Stimulated activated CD4-positive, alpha-beta T cell treated with anti-CD3 and anti-CD28 coated beads, Interleukin-15, amount 100 ng/mL, for 48 hours (primary cell): ENCODE measurements around the gene TNNI3.
"Not testable (repeated sequence)": the region's sequence is repeated elsewhere in the genome, so short reads cannot be mapped to it uniquely, and the experiment has no call there.

Source experiments
- DNase-seq, 2 donors: peaks; one replicate each; pipeline ENCODE4 v3.0.0-alpha.2; 2020; ENCODE audit warnings: low read depth in 2 of 2

Gene TNNI3

GRCh38 chr19:55173186-55173713 lies 15.7 kb upstream of the TNNI3 start:
- DNase-seq, result no peak

GRCh38 chr19:55172741-55173140 lies 15.2 kb upstream of the TNNI3 start:
- DNase-seq, result no peak

- not testable (repeated sequence) for DNase-seq
Observed at GRCh38 chr19:55172318-55172717, 14.8 kb upstream of the TNNI3 start.

- no peak for DNase-seq
Observed at GRCh38 chr19:55171440-55171839, 13.9 kb upstream of the TNNI3 start.

- DNase-seq, result no peak
Observed at GRCh38 chr19:55169136-55169535, 11.6 kb upstream of the TNNI3 start.

GRCh38 chr19:55166530-55167268 lies 9.2 kb upstream of the TNNI3 start, which contains the start of gene DNAAF3:
Gene DNAAF3 (minus strand): TSS chr19:55166613. CDS start chr19:55166413, 200 bp downstream.
- peak; percentile 76 to 87 for DNase-seq

GRCh38 chr19:55165952-55166529 lies 8.5 kb upstream of the TNNI3 start:
- peak; percentile 43 to 50 for DNase-seq

GRCh38 chr19:55161571-55162322 lies 4.2 kb upstream of the TNNI3 start:
- no peak for DNase-seq

- no peak for DNase-seq
Observed at GRCh38 chr19:55160986-55161365, 3.4 kb upstream of the TNNI3 start.

GRCh38 chr19:55160128-55160985 lies 2.8 kb upstream of the TNNI3 start:
- DNase-seq, result peak; percentile 83 to 89

GRCh38 chr19:55158848-55159749 lies 1.6 kb upstream of the TNNI3 start:
- no peak for DNase-seq

GRCh38 chr19:55158423-55158822 lies 891 bp upstream of the TNNI3 start:
- DNase-seq, result no peak

GRCh38 chr19:55156202-55157063 lies 1.1 kb downstream of the TNNI3 start:
- no peak for DNase-seq

GRCh38 chr19:55155784-55156183 lies 1.7 kb downstream of the TNNI3 start:
- not testable (repeated sequence) for DNase-seq

GRCh38 chr19:55153652-55154264 lies 3.8 kb downstream of the TNNI3 start:
- no peak for DNase-seq

- DNase-seq, result no peak
Observed at GRCh38 chr19:55152017-55152416, 5.5 kb downstream of the TNNI3 start.

- no peak for DNase-seq
Observed at GRCh38 chr19:55149078-55150003, 8.2 kb downstream of the TNNI3 start, which contains the start of gene TNNT1. Gene TNNT1 (minus strand): TSS chr19:55149206. CDS start chr19:55147157, 2,049 bp downstream.
